NCI-H446 (cell line): ENCODE data around the gene KLF17.

ENCODE experiments used
- DNase-seq, 2 experiments: peaks; one replicate each; lab custom pipeline; 2025; lab: John Stamatoyannopoulos, UW

KLF17 gene

GRCh38 chr1:44154049-44154448, 35.4 kb downstream of the KLF17 start:
- DNase-seq: no peak

DNA sequence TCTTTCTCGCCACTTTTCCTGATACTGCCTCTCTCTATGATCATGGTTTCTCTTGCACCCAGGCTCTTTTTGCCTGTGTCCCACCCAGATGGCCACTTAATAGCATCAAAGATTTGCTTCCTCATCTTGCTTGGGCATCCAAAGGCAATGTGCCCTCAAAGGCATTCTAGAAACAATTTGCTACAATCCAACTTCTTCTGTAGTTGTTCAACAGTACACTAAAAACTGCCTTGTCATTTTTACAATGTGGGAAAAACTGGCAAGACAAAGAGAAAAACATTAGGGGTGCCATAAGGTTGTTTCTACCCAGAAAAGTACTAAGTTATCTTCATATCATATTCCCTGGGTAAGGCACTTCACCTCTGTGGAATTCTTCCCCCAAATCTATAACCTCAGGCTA, 39.3 kb downstream of the KLF17 start:
- no peak for DNase-seq

DNA sequence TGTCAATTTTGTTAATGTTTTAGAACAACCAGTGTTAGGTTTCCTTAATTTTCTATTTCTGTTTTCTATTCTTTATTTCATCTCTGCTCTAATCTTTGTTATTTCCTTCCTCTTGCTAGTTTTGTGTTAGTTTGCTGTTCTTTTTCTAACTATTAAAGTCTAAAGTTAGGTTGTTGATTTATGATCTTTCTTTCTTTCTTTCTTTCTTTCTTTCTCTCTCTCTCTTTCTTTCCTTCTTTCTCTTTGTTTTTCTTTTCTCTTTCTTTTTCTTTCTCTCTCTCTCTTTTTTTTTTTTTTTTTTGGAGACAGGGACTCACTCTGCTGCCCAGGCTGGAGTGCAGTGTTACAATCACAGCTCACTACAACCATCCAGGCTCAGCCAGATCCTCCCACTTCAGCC, 40.2 kb downstream of the KLF17 start:
- no peak for DNase-seq

DNA sequence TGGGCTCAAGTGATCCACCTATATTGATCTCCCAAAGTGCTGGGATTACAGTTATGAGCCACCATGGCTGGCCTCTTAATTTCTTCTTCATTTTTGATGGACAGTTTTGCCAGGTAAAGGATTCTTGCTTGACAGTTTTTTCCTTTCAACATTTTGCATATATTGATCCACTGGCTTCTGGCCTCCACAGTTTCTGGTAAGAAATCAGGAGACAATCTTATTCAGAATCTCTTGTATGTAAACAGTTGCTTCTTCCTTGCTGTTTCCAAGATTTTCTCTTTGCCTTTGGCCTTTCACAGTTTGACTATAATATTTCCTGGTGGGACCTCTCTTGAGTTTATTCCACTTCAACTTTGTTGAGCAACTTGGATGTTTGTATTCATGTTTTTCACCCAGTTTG, 42.9 kb downstream of the KLF17 start:
- no peak for DNase-seq

DNA sequence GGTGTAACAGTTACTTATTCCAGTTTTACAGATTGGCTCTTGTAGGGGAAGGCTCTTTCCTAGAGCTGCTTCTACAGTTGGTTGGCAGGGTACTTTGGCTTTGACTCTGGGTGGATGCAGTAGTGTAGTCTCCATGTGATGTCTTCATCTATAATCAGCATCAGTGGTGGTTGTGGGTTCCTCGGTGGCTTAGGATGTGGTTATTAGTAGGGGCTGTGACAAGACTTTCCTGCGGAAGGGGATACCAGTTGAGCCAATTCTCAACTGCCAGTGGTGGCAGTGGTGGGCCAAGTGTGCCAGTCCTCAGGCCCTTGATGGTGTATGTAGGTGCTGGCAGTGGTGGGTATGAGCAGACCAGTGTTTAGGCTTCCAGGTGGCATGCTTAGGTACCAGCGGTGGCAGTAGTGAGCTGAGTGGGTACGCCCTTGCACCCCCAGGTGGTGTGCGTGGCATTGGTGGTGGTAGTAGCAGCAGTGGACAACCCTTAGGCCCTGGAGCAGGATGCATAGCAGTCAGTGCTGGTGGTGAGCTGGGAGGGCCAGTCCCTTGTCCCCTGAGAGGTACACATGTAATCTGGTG, 50.0 kb downstream of the KLF17 start:
- DNase-seq: no peak

GRCh38 chr1:44170281-44170823, 51.7 kb downstream of the KLF17 start:
- no peak for DNase-seq

- no peak for DNase-seq
These were observed 56.0 kb downstream of the KLF17 start for GRCh38 chr1:44174630-44175029.
